H4 (cell line): ENCODE results near the gene ECT2. TPM values are rescaled to one million over a fixed set of nuclear protein-coding genes. Genes with fewer than 3 reads are reported as not detected.
"Not testable (repeated sequence)": the region's sequence is repeated elsewhere in the genome, so short reads cannot be mapped to it uniquely, and the experiment has no call there.

Source experiments
- DNase-seq: peaks from one replicate; pipeline ENCODE4 v3.0.0-alpha.2; 2015; ENCODE audit warnings: low spot score
- total RNA-seq: library from RNA; depleted of rRNA; stranded (reverse); fragments of >200 nt; shearing (Covaris generic); gene quantifications from 2 replicates; pipeline ENCODE4 v1.2.3, GENCODE V29; 2014

ECT2 gene
- total RNA-seq, 1 experiment from 2014 or later, result 82.3 TPM

DNA sequence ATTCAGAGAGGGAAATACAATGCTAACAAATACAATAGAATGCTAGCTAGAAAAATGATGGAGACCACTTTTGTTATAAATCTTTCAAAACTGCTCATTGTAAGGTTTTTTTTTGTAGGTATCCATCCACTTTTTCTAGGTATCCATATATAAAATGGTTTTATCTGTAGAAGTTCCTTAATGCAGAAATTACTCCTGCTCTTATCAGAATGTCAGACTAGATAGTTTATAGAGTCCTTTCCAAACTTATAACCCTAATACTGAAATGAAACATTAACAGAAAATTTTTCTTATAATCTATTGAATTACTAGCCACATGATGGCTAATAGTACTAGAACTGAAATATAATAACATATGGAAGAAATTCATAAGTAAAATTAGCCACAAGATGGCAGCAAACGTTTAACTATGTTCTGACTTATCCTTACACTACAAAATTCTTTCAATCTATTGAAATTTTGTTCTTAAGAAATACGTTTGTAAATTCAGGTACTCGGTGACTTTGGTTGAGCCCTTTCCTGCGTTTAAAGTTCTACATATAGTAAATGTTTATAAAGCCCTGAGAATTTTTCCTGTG lies 58.5 kb downstream of the ECT2 start:
- DNase-seq, result peak; percentile 29

DNA sequence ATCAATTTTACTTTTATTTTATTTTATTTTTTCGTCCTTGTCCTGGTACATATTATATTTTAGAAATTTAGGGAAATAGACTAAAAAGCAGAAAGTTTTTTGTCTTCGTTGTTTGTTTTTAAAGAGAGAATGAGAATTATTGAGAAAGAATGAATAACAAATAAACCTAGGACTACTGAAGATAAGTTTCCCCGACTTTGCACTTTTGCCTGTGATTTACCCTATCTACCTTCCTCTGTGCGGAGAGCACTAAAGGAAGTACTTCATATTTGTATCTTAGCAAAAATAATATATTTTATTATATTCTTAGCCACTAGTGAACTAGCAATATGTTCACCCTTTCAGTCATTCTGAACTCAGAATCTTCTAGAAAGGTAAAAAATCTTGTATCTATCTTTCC lies 60.6 kb downstream of the ECT2 start:
- DNase-seq, result no peak

DNA sequence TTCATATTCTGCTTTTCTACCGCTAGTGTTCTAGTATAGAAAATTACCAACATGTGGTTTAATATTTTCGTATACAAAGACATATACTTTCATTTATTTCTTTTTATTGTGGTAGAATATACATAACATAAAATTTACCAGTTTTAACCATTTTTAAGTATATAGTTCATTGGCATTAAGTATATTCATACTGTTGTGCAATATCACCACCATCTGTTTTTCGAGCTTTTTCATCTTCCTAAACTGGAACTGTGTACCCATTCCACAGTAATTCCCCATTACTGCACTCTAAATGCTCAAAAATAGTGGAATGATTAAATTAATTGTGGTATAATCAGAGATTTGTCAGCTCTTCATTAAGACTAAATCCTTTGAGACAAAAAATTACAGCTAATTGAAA lies 62.9 kb downstream of the ECT2 start:
- no peak for DNase-seq

DNA sequence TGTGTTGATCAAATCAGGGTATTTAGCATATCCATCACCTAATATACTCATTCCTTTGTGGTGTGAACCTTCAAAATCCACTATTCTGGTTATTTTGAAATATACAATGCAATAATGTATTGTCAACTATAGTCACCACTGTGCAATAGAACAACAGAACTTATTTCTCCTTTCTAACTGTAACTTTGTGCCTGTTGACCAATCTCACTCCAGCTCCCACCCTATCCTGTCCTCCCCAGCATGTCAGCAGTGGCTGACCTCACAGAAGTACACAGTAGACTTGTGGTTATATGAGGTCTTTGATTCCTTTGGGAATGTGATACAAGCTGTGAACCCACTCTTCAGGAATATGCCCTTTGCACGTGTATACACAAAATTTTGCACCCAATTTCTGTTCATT lies 64.2 kb downstream of the ECT2 start:
- no peak for DNase-seq

DNA sequence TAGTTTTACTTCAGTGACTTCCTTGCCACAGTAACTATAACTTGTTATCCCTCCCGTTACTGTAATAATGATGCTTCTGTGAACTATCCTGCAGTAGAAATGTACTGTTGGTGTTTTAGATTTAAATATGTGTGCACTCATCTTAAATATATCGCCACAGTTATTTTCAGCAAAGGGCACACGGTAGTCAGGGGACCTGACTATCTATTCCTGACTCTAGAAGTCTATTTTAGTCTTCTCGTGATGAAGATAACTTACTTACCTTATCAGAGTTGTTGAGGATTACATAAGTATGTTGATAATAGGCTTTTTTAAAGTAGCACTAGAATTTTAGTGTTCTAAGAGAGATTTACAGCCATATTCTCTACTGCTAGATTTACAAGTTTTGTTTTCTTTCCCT lies 65.3 kb downstream of the ECT2 start:
- no peak for DNase-seq

DNA sequence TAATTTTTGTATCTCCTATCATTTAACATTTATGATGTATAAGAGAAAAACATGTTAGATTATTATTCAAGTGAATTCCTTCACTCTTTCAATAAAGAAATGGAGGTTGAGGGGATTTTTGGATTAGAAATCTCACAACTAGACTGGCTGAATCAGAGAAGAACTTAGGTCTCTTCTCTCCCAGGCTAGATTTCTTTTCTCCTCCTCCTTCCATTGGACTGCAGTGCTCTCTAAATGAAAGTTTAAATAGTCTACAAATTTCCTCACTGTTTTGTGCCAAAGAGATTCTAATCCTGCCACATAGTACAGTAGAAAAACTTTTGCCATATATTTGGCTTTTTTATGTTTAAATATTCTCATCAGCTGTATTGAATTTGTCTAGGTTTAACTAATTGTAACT lies 65.8 kb downstream of the ECT2 start:
- no peak for DNase-seq

DNA sequence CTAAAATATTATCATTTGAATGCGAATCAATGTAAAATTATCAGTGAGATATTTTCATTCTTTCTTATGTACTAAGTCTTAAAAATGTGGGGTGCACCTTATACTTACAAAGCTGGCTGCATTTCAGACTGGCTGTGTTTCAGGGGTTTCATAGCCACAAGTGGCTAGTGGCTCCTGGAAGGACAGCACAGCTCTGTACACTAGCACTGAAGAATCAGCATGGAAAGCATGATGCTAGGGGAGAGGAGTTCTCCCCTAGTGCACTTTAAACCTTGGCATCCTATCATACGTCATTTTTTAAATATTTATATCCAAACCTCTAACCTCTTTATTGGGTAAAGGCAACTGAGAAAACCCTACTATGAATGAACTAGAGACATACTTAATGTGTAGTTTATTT lies 66.4 kb downstream of the ECT2 start:
- no peak for DNase-seq

DNA sequence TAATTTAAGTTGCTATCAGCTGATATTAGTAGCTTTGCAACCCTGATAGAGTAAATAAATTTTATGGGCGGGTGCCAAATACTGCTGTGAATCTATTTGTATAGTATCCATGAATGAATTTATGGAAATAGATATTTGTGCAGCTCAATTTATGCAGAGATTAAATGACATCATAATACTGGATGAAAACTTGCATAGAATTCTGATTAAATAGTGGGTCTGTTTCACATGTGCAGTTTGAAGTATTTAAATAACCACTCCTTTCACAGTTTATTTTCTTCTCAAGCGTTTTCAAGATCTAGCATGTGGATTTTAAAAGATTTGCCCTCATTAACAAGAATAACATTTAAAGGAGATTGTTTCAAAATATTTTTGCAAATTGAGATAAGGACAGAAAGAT lies 70.0 kb downstream of the ECT2 start:
- DNase-seq, result no peak

DNA sequence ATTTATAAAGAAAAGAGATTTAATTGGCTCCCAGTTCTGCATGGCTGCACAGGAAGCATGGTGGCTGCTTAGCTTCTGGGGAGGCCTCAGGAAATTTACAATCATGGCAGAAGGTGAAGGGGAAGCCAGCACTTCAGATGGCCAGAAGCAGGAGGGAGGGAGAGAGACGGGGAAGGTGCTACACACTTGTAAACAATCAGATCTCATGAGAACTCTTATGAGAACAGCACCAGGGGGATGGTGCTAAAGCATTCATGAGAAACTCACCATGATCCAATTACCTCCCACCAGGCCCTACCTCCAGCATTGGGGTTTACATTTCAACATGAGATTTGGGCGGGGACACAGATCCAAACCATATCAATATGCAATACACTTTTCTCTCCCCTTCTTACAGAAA lies 73.7 kb downstream of the ECT2 start:
- DNase-seq, result no peak

DNA sequence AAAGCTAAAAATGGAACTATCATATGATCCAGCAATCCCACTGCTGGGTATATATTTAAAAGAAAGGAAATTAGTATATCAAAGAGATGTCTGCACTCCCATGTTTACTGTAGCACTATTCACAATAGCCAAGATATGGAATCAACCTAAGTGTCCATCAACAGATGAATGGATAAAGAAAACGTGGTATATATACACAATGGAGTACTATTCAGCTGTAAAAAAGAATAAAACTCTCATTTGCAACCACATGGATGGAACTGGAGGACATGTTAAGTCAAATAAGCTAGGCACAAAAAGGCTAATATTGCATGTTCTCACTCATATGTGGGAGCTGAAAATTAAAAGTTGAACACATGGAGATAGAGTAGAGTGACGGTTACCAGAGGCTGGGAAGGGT lies 76.7 kb downstream of the ECT2 start:
- not testable (repeated sequence) for DNase-seq

DNA sequence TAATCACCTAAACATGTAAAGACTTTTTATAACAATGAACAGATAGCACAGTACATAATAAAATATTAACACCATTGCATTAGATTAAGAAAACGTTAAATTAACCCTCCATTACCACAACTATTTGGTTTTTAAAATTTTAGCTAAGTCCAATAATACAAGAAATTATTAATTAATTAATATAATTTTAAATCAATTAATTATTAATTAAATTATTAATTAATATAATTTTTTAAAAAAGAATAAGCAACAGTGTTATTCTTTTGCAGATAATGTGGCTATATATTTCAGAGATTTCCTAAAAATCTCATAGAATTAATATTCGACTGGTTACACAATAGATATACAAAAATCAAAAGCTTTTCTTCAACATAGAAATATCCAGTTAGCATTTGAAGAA lies 82.5 kb downstream of the ECT2 start:
- DNase-seq, result no peak

DNA sequence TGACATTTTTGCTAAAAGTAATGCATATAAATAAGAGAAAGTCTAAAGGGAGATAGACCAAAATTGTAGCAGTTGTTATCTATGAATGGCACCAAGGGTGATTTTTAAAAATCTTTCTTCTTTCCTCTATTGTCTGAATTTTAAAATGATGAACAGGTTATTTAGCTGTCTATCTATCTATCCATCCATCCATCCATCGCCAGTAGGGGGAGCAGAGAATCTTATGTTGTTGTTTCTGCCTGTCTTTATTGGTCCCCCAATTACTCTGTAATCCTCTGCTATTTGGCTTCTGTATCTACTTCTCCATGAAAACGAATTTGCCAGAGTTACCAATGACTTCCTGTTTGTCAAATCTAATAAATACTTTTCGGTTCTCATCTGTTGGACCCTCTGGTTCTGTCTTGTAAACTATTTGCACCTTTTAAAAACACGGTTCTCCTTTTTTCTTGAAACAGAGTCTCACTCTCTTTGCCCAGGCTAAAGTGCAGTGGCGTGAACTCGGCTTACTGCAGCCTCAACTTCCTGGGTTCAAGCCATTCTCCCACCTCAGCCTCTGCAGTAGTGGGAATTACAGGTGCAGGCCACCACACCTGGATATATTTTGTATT lies 86.0 kb downstream of the ECT2 start:
- DNase-seq, result peak; percentile 54

DNA sequence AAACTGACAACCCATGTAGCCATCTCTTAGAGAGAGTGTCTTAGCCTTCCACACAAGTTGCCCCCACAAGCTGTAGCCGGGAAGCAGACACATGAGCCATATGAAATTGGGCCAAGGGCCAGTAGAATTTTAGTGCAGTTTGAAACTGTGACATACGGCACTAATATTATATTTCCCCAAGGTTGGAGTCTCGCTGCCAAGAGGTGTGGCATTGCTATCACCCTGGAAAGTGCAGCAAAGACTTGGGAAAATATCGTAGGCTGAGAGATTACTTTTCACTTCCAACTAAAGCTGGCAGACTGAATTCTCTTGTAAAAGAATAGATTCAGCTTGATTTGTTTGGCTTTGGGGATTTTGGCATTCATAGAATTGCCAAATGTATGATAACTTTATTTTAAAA lies 89.2 kb downstream of the ECT2 start:
- DNase-seq, result no peak

DNA sequence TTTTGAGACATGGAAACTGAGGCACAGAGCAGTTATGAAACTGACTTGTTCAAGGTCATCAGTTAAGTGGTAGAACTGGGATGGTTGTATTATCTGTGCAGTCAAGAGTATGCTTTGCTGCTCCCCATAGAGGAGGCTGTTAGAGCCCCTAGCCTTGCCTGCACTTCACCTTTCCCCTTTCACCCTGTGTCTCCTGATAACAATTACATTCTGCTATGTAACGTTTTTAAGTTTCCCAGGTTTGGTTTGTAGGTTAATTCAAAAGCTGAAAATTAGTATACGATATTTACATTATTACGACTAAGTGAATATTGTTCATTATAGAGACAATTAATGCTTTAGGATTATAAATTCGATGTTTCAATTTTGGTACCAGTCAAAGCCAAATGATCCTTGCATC lies 89.9 kb downstream of the ECT2 start:
- DNase-seq, result no peak

DNA sequence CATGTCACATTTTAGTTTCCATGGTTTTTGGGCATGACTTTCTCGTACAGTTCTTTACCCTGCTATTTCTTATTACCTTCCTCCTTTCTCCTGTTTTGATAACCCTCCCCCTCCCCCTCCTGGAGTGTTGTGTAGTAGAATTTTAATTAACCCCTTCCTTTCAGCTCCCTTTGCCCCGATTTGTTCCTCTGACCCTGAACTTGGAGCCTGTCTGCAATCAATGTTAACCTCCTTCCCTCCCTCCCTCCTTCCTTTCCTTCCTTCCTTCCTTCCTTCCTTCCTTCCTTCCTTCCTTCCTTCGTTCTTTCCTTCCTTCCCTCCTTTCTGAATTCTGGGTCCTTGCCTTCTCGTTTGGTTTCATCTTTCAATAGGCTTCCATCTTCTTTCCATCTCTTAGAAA lies 90.4 kb downstream of the ECT2 start:
- no peak for DNase-seq

DNA sequence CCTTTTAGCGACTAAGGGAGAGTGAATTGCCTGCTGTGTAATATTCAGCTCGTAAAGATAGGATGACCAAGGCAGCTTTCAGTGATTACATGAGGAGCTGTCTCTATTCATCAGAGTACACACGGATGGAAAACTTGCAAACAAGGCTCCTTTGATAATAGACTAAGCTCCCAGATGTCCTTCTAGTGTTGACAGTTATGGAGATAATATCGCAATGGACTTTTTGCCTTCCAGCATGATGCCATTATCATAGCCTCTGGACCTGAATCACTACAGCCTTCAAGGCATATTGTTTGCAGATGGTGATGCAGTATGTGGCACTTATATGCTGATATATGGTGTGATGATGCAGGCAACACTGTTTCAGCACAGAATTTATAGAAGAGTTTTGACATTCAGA lies 93.9 kb downstream of the ECT2 start:
- no peak for DNase-seq

DNA sequence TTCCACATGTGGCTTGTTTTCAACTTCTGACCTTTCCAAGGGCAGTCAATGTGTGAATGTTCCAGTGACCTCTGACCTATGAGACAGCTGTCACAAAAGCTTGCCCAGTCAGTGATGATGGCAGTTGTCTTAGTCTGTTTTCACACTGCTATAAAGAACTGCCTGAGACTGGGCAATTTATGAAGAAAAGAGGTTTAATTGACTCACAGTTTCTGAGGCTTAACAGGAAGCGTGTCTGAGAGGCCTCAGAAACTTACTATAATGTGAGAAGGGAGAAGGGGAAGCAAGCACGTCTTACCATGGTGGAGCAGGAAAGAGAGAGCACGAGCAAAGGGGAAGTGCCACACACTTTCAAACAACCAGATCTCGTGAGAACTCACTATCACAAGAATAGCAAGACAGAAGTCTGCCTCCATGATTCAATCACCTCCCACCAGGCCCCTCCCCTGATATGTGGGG lies 95.6 kb downstream of the ECT2 start:
- no peak for DNase-seq

DNA sequence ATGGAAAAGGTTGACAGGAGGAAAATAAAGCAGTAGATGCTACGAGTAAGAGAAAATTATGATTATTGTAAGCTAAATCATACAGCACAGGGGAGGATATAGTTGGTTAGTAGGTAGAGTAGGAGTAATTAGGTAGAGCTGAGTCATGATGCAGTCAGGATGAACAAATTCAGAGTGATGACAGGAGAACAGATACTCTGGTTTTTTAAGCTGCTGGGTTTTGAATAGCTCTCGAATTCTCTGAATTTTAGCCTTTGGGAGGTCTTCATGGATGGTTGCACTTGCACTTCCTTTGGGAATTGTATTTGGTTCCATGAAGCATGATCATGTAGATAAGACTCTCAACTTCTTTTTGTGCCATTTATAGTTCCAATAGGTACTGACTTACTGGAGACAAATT lies 96.2 kb downstream of the ECT2 start:
- peak; percentile 16 for DNase-seq

DNA sequence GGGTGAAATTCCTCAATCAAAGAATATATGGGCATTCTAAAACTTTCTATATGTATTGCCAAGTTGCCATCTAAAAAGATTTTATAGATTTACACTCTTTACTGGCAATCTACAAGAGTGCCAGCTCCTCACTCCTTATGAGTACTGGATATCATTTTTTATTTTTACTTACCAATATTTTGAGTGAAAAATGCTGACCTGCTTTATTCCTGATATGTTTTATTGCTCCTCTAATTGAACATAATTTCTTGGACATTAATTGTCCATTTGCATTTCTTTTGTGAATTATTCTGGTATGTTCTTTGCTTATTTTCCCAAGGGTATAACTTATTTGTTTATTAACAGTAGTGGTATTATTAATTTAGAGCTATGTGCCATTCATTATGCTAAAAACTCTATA lies 96.8 kb downstream of the ECT2 start:
- DNase-seq, result no peak

DNA sequence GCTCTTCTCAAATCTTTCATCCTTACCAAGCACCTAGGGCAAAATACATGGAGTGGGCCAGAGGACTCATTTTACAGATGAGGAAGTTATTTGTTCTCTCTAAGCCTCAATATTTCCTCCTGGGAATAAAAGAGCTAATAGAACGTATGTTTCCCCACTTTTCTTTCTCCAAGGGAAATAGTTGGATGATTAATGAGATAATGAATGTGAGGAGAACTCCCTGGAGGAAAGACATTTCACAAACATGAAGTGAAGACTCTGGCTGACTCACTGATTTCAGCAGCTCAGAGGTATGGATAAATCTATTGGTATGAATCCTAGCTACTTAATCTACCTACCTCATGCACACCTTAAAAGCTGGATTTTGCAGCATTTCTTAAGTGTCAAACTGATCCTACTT lies 98.4 kb downstream of the ECT2 start:
- no peak for DNase-seq

DNA sequence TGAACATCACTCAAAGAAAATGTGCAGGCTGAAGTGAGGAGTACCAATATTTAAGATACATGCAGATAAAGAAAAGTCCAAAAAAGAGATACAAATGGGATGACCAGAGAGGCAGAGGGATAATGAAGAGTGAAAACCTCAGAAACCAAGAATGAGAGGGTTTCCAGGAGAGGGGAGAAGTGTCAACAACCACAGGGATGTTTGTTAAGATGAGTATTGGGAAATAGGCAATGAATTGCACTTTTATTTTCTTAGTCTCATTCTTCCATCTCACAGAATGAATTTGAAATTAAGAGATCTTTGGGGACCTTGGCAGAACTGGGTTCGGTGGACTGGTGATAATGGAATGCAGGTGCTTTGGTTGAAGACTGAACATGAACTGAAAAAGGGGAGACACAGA lies 102.5 kb downstream of the ECT2 start:
- DNase-seq, result no peak

DNA sequence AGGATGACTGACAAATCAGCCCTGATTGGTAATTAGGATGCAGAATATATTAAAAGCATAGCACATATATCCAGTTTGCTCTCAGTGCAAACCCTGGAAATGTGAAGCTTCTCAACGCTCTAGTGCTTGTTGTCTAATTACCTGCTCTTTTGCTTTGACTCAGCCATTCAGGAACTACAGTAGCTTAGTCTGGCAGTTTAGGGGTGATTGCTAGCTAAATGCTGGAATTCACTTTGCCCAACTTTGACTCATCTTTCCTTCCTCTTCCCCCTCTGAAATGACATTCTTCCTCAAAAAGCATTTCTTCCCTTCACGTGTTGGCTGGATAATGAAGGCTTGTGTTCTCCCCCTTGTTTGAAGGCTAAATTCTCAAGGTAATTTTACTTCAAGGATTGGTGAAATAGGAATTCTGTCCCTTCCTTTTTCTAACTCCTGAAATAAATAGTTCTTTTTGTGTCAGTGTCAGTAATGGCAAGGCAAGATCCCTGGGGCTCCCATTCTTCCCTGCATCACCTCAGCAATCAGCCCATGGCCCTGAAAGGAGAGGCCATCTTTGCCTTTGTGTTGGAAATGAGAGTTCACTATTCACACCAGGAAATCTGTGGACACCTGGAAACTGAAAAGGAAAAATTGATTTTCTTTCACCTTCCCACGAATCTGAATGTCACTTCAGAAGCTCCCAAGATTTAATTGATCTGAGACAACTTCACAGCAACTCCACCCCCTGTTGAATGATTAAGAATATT lies 103.6 kb downstream of the ECT2 start:
- DNase-seq, result no peak

DNA sequence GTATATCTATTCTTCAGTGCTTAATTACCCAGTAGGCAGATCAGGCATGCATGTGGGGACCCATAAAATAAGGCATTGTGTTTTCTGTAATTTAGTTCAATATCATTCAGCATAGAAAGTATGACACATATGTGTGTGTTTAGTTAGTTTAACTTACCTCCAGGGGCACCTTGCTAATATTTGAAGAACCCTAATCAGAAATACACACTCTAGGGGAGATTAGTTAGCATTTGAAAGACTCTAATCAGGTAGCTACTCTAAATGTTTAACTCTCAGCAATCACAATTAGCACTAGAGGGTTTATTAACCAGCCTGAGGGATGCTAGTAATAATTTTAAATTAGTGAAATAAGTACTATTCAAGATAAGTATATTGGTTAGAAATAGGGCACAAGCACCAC lies 104.5 kb downstream of the ECT2 start:
- DNase-seq, result no peak
